HCT116 (cell line): ENCODE data around the gene DCAF8L2. TPM values are rescaled to one million over a fixed set of nuclear protein-coding genes. Genes with fewer than 3 reads are reported as not detected.

Experiments
- ATAC-seq: fragments of 200-7000 bp; cut with Tn5 transposase; 2 replicates; pipeline ENCODE4 v1.9.1; 2020; ENCODE audit warnings: mild to moderate bottlenecking, moderate library complexity
- BruUV-seq: library from RNA; stranded (reverse); fragments of 400-500 nt; replicated peaks from 2 replicates; lab custom pipeline; 2021; lab: Mats Ljungman, UMichigan
- CTCF ChIA-PET: fragments of 300-600 bp; sonication (Branson Sonifier 250); formaldehyde crosslinking; loops from one replicate; lab custom pipeline; 2021; ENCODE audit warnings: antibody characterized with exemption; lab: Charles Lee
- POLR2A ChIA-PET: fragments of 300-600, 350-600 bp; sonication (Branson Sonifier 250); formaldehyde crosslinking; loops from one replicate; lab custom pipeline; 2021; ENCODE audit warnings: antibody characterized with exemption; lab: Charles Lee
- RAD21 ChIA-PET, 2 experiments: fragments of 300-600 bp; sonication (Branson Sonifier 250); formaldehyde crosslinking; loops; one replicate each; lab custom pipeline; 2023; ENCODE audit warnings: low total read pairs in 2 of 2; ENCODE audit not compliant: uncharacterized antibody in 2 of 2, unreplicated experiment in 2 of 2, low non-redundant PET in 1 of 2; lab: Charles Lee
- DNase-seq: peaks from one replicate; pipeline ENCODE4 v3.0.0-alpha.2; 2010; ENCODE audit warnings: low read depth, low spot score
- H2AFZ ChIP-seq: fragments of 200-600 bp; shearing (Covaris generic), sonication (generic); 2 replicates; pipeline ENCODE4 v1.6.1; 2017; ENCODE audit warnings: low read depth, mixed run types, mixed read lengths, antibody characterized with exemption, low read length; ENCODE audit not compliant: poor library complexity, severe bottlenecking
- H3K27ac ChIP-seq: 2 replicates; pipeline ENCODE4 v1.5.1; 2012; ENCODE audit warnings: low read depth, low read length
- H3K27me3 ChIP-seq: fragments of 200-600 bp; sonication (generic); 2 replicates; pipeline ENCODE4 v1.6.1; 2016; ENCODE audit warnings: mixed run types, low read length, mixed read lengths; ENCODE audit not compliant: insufficient read depth
- H3K36me3 ChIP-seq, 2 experiments: fragments of 200-500 bp in 1 of 2; fragments of 200-600 bp in 1 of 2; sonication (Bioruptor generic) in 1 of 2; sonication (generic) in 1 of 2; 2 replicates each; pipeline versions ENCODE4 v1.5.1 to v1.6.1; 2014 to 2016; ENCODE audit warnings: low read length in 2 of 2, inconsistent platforms in 1 of 2, mixed read lengths in 1 of 2, mixed run types in 1 of 2; ENCODE audit not compliant: insufficient read depth in 2 of 2, control insufficient read depth in 1 of 2
- H3K4me1 ChIP-seq, 2 experiments: fragments of 200-600 bp in 1 of 2; sonication (generic) in 1 of 2; 2 replicates each; pipeline versions ENCODE4 v1.5.1 to v1.6.1; 2012 to 2017; ENCODE audit warnings: low read length in 2 of 2, inconsistent platforms in 1 of 2, mild to moderate bottlenecking in 1 of 2, mixed read lengths in 1 of 2, mixed run types in 1 of 2, moderate library complexity in 1 of 2; ENCODE audit not compliant: insufficient read depth in 2 of 2, control insufficient read depth in 1 of 2
- H3K4me2 ChIP-seq: fragments of 200-600 bp; sonication (generic); 2 replicates; pipeline ENCODE4 v1.6.1; 2017; ENCODE audit warnings: mixed run types, low read length, mixed read lengths
- H3K4me3 ChIP-seq, 2 experiments: fragments of 200-600 bp in 1 of 2; sonication (generic) in 1 of 2; replicated peaks in 1 of 2; 2 replicates each; pipeline ENCODE4 v1.5.1; 2011 to 2016; ENCODE audit warnings: low read length in 2 of 2, control low read depth in 1 of 2, low read depth in 1 of 2, mild to moderate bottlenecking in 1 of 2, mixed read lengths in 1 of 2, mixed run types in 1 of 2
- H3K79me2 ChIP-seq: fragments of 200-600 bp; sonication (generic); 2 replicates; pipeline ENCODE4 v1.6.1; 2017; ENCODE audit warnings: mild to moderate bottlenecking, mixed run types, low read length, moderate library complexity, mixed read lengths; ENCODE audit not compliant: insufficient read depth
- H3K9ac ChIP-seq: fragments of 200-600 bp; sonication (generic); 2 replicates; pipeline ENCODE4 v1.6.1; 2016; ENCODE audit warnings: low read length, mixed read lengths
- H3K9me2 ChIP-seq: fragments of 200-600 bp; sonication (generic), shearing (Covaris generic); 2 replicates; pipeline ENCODE4 v1.6.1; 2017; ENCODE audit warnings: mixed run types, mild to moderate bottlenecking, moderate library complexity; ENCODE audit not compliant: insufficient read depth
- H3K9me3 ChIP-seq, 2 experiments: fragments of 200-500 bp in 1 of 2; fragments of 200-600 bp in 1 of 2; sonication (Bioruptor generic) in 1 of 2; sonication (generic) in 1 of 2; 2 replicates each; pipeline ENCODE4 v1.6.1; 2014 to 2017; ENCODE audit warnings: low read length in 2 of 2, mixed read lengths in 2 of 2, inconsistent platforms in 1 of 2, low read depth in 1 of 2, mild to moderate bottlenecking in 1 of 2, mixed run types in 1 of 2, moderate library complexity in 1 of 2; ENCODE audit not compliant: control insufficient read depth in 1 of 2, insufficient read depth in 1 of 2
- H4K20me1 ChIP-seq: fragments of 200-600 bp; sonication (generic), shearing (Covaris generic); 2 replicates; pipeline ENCODE4 v1.6.1; 2017; ENCODE audit warnings: mixed run types, mild to moderate bottlenecking, moderate library complexity; ENCODE audit not compliant: insufficient read depth
- CBX3 ChIP-seq: IDR thresholded peaks from 2 replicates; pipeline ENCODE4 v1.6.1; 2012; ENCODE audit warnings: low read depth
- CEBPB ChIP-seq: IDR thresholded peaks from 2 replicates; pipeline ENCODE4 v1.6.1; 2012; ENCODE audit warnings: low read depth
- EGR1 ChIP-seq: IDR thresholded peaks from 2 replicates; pipeline ENCODE4 v1.6.1; 2012; ENCODE audit warnings: low read depth
- EZH2 ChIP-seq: fragments of 200-600 bp; sonication (generic); IDR thresholded peaks from 2 replicates; pipeline ENCODE4 v1.6.1; 2017; ENCODE audit warnings: antibody characterized with exemption, mixed run types
- EZH2phosphoT487 ChIP-seq: fragments of 200-600 bp; IDR thresholded peaks from 2 replicates; pipeline ENCODE4 v1.6.1; 2018; ENCODE audit warnings: antibody characterized with exemption, borderline replicate concordance
- FOSL1 ChIP-seq: IDR thresholded peaks from 2 replicates; pipeline ENCODE4 v1.6.1; 2012; ENCODE audit warnings: low read depth
- JUND ChIP-seq: IDR thresholded peaks from 2 replicates; pipeline ENCODE4 v1.6.1; 2012
- POLR2A ChIP-seq: IDR thresholded peaks from 2 replicates; pipeline ENCODE4 v1.7.0; 2011; ENCODE audit warnings: borderline replicate concordance; ENCODE audit not compliant: insufficient read depth, insufficient read length; ENCODE audit errors: extremely low read depth
- POLR2AphosphoS5 ChIP-seq: IDR thresholded peaks from 2 replicates; pipeline ENCODE4 v1.6.1; 2011; ENCODE audit warnings: mild to moderate bottlenecking, low read depth, low read length, moderate library complexity
- SIN3A ChIP-seq: IDR thresholded peaks from 2 replicates; pipeline ENCODE4 v1.6.1; 2012; ENCODE audit warnings: low read depth
- YY1 ChIP-seq: IDR thresholded peaks from 2 replicates; pipeline ENCODE4 v1.6.1; 2011; ENCODE audit warnings: low read length, low read depth, moderate library complexity, mild to moderate bottlenecking; ENCODE audit not compliant: insufficient replicate concordance; ENCODE audit errors: extremely low read depth
- ZNF274 ChIP-seq: fragments of 200-500 bp; sonication (Bioruptor generic); IDR thresholded peaks from 2 replicates; pipeline ENCODE4 v1.6.1; 2014; ENCODE audit warnings: mild to moderate bottlenecking, low read depth, low read length, inconsistent platforms
- intact Hi-C: fragments of 100-400 bp; cut with micrococcal nuclease; formaldehyde crosslinking; loops from 2 replicates; pipeline ENCODE4 v1.10.0; 2022
- total RNA-seq: library from RNA; stranded (reverse); gene quantifications from one replicate; pipeline ENCODE4 v1.2.1, GENCODE V29; 2021; ENCODE audit not compliant: unreplicated experiment
- TF ChIP-seq, protein P1 (sequence below): IDR thresholded peaks from 2 replicates; pipeline ENCODE4 v1.6.1; 2012
- TF ChIP-seq, protein P2 (sequence below), 3 experiments: fragments of 200-600 bp in 1 of 3; sonication (generic) in 1 of 3; IDR thresholded peaks in 2 of 3; conservative IDR thresholded peaks in 1 of 3; 2 replicates each; pipeline ENCODE4 v1.5.1; 2012 to 2017; ENCODE audit warnings: low read depth in 2 of 3, low read length in 2 of 3, antibody characterized with exemption in 1 of 3, borderline replicate concordance in 1 of 3, control low read depth in 1 of 3, mild to moderate bottlenecking in 1 of 3, mixed read lengths in 1 of 3, mixed run types in 1 of 3, moderate library complexity in 1 of 3; ENCODE audit not compliant: insufficient read depth in 1 of 3
- TF ChIP-seq, protein P3 (sequence below): IDR thresholded peaks from 2 replicates; pipeline ENCODE4 v1.6.1; 2012
- TF ChIP-seq, protein P4 (sequence below): IDR thresholded peaks from 2 replicates; pipeline ENCODE4 v1.6.1; 2011; ENCODE audit warnings: mild to moderate bottlenecking, low read length, moderate library complexity; ENCODE audit not compliant: insufficient replicate concordance; ENCODE audit errors: extremely low read depth

Gene DCAF8L2
- total RNA-seq, 1 experiment from 2014 or later: not detected

DNA sequence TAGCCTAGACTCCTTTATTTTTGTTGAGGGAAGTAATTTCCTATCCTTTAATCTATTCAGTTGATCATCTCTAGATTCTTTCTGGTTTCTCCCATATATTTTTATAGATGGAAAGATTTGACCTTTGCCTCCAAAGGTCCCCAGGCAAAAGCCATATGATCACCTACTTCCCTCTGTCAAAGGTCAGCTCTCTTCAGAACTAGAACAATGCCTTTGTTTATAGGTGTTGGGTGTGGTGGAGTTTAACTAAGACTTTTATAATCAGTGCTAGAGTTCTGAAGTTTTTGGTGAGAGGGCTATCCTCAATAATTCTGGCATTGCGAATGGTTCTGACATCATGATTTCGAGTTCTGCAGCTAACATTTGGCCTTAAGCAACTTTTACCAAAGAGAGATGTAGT, 19.0 kb upstream of the DCAF8L2 start:
- ChIA-PET RAD21 (no interaction called here), POLR2A (no interaction called here), CTCF (no interaction called here)
- Histone ChIP-seq H3K4me1 (no peaks in the 10 kb centered on the region), H3K36me3 (no peaks in the 10 kb centered on the region), H3K4me3 (no peak overlapping the region), H3K9ac (no peak overlapping the region), H3K9me2 (no peaks in the 10 kb centered on the region), H3K79me2 (no peaks in the 10 kb centered on the region), H3K27ac (no peak overlapping the region), H3K27me3 (no peaks in the 10 kb centered on the region), H4K20me1 (no peaks in the 10 kb centered on the region), H3K9me3 (no peaks in the 10 kb centered on the region), H3K4me2 (no peak overlapping the region), H2AFZ (no peak overlapping the region)
- intact Hi-C loops: no loop called here
- TF ChIP-seq YY1 (no peak), POLR2AphosphoS5 (no peak), EZH2 (no peak), CEBPB (no peak), CBX3 (no peak), ZNF274 (no peak), EZH2phosphoT487 (no peak), FOSL1 (no peak), POLR2A (no peak), SIN3A (no peak), EGR1 (no peak), JUND (no peak)
- TF ChIP-seq, protein P1, sequence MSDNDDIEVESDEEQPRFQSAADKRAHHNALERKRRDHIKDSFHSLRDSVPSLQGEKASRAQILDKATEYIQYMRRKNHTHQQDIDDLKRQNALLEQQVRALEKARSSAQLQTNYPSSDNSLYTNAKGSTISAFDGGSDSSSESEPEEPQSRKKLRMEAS: no peak
- TF ChIP-seq, protein P2, sequence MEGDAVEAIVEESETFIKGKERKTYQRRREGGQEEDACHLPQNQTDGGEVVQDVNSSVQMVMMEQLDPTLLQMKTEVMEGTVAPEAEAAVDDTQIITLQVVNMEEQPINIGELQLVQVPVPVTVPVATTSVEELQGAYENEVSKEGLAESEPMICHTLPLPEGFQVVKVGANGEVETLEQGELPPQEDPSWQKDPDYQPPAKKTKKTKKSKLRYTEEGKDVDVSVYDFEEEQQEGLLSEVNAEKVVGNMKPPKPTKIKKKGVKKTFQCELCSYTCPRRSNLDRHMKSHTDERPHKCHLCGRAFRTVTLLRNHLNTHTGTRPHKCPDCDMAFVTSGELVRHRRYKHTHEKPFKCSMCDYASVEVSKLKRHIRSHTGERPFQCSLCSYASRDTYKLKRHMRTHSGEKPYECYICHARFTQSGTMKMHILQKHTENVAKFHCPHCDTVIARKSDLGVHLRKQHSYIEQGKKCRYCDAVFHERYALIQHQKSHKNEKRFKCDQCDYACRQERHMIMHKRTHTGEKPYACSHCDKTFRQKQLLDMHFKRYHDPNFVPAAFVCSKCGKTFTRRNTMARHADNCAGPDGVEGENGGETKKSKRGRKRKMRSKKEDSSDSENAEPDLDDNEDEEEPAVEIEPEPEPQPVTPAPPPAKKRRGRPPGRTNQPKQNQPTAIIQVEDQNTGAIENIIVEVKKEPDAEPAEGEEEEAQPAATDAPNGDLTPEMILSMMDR (IDR thresholded peaks at IDR 0.05 in 2 of 3, conservative IDR thresholded peaks at IDR 0.05 in 1 of 3; ENCODE audit: borderline replicate concordance in 1 of 3, insufficient read depth in 1 of 3, low read depth in 2 of 3, low read length in 2 of 3): no peak
- TF ChIP-seq, protein P3, sequence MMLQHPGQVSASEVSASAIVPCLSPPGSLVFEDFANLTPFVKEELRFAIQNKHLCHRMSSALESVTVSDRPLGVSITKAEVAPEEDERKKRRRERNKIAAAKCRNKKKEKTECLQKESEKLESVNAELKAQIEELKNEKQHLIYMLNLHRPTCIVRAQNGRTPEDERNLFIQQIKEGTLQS: no peak
- TF ChIP-seq, protein P4, sequence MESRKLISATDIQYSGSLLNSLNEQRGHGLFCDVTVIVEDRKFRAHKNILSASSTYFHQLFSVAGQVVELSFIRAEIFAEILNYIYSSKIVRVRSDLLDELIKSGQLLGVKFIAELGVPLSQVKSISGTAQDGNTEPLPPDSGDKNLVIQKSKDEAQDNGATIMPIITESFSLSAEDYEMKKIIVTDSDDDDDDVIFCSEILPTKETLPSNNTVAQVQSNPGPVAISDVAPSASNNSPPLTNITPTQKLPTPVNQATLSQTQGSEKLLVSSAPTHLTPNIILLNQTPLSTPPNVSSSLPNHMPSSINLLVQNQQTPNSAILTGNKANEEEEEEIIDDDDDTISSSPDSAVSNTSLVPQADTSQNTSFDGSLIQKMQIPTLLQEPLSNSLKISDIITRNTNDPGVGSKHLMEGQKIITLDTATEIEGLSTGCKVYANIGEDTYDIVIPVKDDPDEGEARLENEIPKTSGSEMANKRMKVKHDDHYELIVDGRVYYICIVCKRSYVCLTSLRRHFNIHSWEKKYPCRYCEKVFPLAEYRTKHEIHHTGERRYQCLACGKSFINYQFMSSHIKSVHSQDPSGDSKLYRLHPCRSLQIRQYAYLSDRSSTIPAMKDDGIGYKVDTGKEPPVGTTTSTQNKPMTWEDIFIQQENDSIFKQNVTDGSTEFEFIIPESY: no peak
- no peak for DNase-seq
- BruUV-seq: no TSS peak
- ATAC-seq: no peak
